DND-41 (cell line): ENCODE data around the gene LFNG.

Experiments
- ATAC-seq: fragments of 200-7000 bp; cut with Tn5 transposase; 3 replicates; pipeline ENCODE4 v1.9.1; 2021; ENCODE audit warnings: low read depth; ENCODE audit not compliant: insufficient read depth
- DNase-seq: peaks from one replicate; pipeline ENCODE4 v3.0.0-alpha.2; 2020
- H2AFZ ChIP-seq: 2 replicates; pipeline ENCODE4 v1.6.0; 2012; ENCODE audit warnings: low read depth, low read length
- H3K27ac ChIP-seq: 2 replicates; pipeline ENCODE4 v1.5.1; 2012; ENCODE audit warnings: low read length, inconsistent platforms
- H3K27me3 ChIP-seq: fragments of 200-600 bp; sonication (generic); 2 replicates; pipeline ENCODE4 v1.6.0; 2012; ENCODE audit warnings: low read length, mild to moderate bottlenecking, inconsistent platforms; ENCODE audit not compliant: insufficient read depth, poor library complexity
- H3K36me3 ChIP-seq: 2 replicates; pipeline ENCODE4 v1.5.1; 2012; ENCODE audit warnings: low read length, inconsistent platforms; ENCODE audit not compliant: insufficient read depth
- H3K4me1 ChIP-seq: 2 replicates; pipeline ENCODE4 v1.5.1; 2012; ENCODE audit warnings: mild to moderate bottlenecking, low read length; ENCODE audit not compliant: insufficient read depth
- H3K4me2 ChIP-seq: 2 replicates; pipeline ENCODE4 v1.6.0; 2012; ENCODE audit warnings: mild to moderate bottlenecking, moderate library complexity, low read length, inconsistent platforms; ENCODE audit not compliant: insufficient read depth
- H3K4me3 ChIP-seq, 2 experiments: fragments of 200-600 bp in 1 of 2; shearing (Covaris generic) in 1 of 2; 2 replicates each; pipeline ENCODE4 v1.5.1; 2012 to 2016; ENCODE audit warnings: inconsistent platforms in 2 of 2, low read length in 2 of 2, mild to moderate bottlenecking in 2 of 2, low read depth in 1 of 2, moderate library complexity in 1 of 2
- H3K79me2 ChIP-seq: 2 replicates; pipeline ENCODE4 v1.6.0; 2012; ENCODE audit warnings: low read length, inconsistent platforms; ENCODE audit not compliant: insufficient read depth
- H3K9ac ChIP-seq: 2 replicates; pipeline ENCODE4 v1.6.0; 2012; ENCODE audit warnings: low read depth, mild to moderate bottlenecking, inconsistent platforms, low read length, moderate library complexity
- H3K9me3 ChIP-seq: 2 replicates; pipeline ENCODE4 v1.5.1; 2012; ENCODE audit warnings: low read length, moderate library complexity, mild to moderate bottlenecking, inconsistent platforms; ENCODE audit not compliant: insufficient read depth, severe bottlenecking
- H4K20me1 ChIP-seq: 2 replicates; pipeline ENCODE4 v1.6.0; 2012; ENCODE audit warnings: low read length; ENCODE audit not compliant: insufficient read depth
- EZH2 ChIP-seq: IDR thresholded peaks from 3 replicates; pipeline ENCODE4 v1.6.1; 2012; ENCODE audit warnings: borderline replicate concordance, low read depth, mild to moderate bottlenecking, moderate library complexity, low read length, inconsistent platforms; ENCODE audit not compliant: severe bottlenecking
- TF ChIP-seq, protein P1 (sequence below): IDR thresholded peaks from 2 replicates; pipeline ENCODE4 v1.5.1; 2012; ENCODE audit warnings: borderline replicate concordance, low read length, moderate library complexity, mild to moderate bottlenecking; ENCODE audit not compliant: poor library complexity, severe bottlenecking; ENCODE audit errors: extremely low read depth

LFNG gene

DNA sequence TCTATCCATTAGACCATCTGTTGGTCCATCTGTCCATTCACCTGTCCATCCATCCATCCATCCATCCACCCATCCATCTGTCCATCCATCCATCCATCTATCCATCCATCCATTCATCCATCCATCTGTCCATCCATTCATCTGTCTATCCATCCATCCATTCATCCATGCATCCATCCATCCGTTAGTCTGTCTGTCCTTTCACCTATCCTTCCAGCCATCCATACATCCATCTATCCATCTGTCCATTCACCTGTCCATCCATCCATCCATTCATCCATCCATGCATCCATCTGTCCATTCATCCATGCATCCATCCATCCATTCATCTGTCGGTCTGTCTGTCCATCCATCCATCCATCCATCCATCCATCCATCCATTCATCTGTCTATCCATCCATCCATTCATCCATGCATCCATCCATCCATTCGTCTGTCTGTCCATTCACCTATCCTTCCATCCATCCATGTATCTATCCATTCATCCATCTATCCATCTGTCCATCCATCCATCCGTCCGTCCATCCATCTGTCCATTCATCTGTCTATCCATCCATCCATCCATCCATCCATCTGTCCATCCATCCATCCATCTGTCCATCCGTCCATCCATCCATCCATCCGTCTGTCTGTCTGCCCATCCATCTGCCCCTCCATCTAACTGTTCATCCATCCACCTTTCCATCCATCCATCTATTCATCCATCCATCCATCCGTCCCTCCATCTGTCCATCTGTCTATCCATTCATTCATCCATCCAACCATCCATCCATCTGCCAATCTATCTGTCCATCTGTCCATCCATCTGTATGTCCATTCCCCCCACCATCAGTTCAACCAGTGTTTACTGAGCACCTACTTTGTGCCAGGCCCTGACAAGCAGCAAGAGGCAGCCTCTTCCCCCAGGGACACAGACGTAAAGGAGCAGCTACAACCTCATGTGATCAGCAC, 4.8 kb upstream of the LFNG start:
- Histone ChIP-seq H3K27ac (no peak overlapping the region), H3K9me3 (no peaks in the 10 kb centered on the region), H3K9ac (no peak overlapping the region), H3K4me1 (peaks cover 14% of the 10 kb centered on the region), H3K36me3 (no peaks in the 10 kb centered on the region), H3K79me2 (no peaks in the 10 kb centered on the region), H2AFZ (no peak overlapping the region), H4K20me1 (peaks cover 11% of the 10 kb centered on the region; the same call in 1 of the 2 replicates), H3K4me2 (no peak overlapping the region), H3K4me3 (no peak overlapping the region), H3K27me3 (no peaks in the 10 kb centered on the region)
- no peak for ATAC-seq
- TF ChIP-seq, protein P1, sequence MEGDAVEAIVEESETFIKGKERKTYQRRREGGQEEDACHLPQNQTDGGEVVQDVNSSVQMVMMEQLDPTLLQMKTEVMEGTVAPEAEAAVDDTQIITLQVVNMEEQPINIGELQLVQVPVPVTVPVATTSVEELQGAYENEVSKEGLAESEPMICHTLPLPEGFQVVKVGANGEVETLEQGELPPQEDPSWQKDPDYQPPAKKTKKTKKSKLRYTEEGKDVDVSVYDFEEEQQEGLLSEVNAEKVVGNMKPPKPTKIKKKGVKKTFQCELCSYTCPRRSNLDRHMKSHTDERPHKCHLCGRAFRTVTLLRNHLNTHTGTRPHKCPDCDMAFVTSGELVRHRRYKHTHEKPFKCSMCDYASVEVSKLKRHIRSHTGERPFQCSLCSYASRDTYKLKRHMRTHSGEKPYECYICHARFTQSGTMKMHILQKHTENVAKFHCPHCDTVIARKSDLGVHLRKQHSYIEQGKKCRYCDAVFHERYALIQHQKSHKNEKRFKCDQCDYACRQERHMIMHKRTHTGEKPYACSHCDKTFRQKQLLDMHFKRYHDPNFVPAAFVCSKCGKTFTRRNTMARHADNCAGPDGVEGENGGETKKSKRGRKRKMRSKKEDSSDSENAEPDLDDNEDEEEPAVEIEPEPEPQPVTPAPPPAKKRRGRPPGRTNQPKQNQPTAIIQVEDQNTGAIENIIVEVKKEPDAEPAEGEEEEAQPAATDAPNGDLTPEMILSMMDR, result no peak
- no peak for TF ChIP-seq EZH2
- no peak for DNase-seq

DNA sequence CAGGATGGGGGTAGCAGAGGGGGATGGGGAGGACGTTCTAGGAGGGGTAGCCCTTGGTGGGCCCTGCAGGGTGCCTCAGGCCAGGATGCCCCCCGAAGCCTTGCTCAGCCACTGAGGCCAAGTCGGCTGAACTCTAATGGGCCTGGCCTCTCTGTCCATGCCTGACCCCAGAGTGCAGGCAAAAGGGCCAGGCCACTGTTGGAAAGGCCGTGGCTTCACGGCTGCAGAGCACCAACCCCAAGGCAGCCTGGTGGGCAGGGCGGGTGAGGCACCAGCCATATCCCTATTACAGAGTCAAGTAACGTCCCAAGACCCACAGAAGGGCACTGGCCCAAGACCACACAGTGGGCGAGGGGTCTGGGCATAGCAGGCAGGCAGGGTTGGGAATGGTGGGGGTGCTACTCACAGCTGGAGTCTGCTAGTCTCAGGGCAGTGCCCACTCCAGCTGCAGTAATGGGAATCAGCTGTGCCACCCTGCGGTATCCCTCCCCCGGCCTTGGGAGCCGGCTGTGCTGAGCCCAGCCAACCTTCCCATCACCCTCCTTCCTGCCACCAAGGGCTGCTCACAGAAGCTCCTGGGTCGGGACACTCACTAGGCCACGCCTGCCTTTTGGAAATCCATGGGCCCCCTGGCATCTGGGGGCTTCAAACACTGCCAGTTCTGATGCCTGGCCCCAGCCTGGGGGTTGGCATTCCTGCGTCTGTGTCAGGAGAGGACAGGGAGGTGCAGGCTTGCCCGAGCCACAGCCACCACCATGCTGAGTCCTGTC, 4.0 kb upstream of the LFNG start:
- Histone ChIP-seq H3K27ac (no peak overlapping the region), H3K4me2 (no peak overlapping the region), H2AFZ (no peak overlapping the region), H3K27me3 (peaks cover 7% of the 10 kb centered on the region), H3K4me3 (no peak overlapping the region), H3K4me1 (peaks cover 15% of the 10 kb centered on the region), H3K9ac (no peak overlapping the region), H3K9me3 (no peaks in the 10 kb centered on the region), H4K20me1 (peaks cover 11% of the 10 kb centered on the region), H3K36me3 (no peaks in the 10 kb centered on the region), H3K79me2 (no peaks in the 10 kb centered on the region)
- DNase-seq (no peak), ATAC-seq (no peak)
- no peak for TF ChIP-seq EZH2
- TF ChIP-seq, protein P1, result no peak

DNA sequence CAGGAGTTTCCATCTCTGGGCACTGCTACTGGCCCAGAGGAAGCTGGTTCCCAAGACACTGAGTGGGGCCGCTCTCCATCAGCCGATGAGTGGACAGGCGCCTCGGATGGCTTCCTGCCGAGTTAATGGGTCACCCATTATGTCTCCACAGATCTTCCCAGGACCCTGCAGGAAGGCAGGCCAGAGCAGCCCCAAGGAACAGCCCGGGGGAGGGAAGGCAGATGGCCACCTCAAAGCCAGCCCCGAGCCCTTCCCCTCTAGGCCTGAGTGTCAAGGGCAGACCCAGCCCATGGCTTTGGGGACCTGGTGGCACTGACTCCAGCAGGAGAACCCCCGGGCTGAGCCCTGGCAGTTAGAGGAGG, 3.4 kb upstream of the LFNG start:
- peaks cover 17% of the 10 kb centered on the region for H3K4me1 ChIP-seq
- H2AFZ ChIP-seq, result no peak overlapping the region
- no peak overlapping the region for H3K9ac ChIP-seq

More for the DNA sequence above, 3.4 kb upstream of the LFNG start:
- TF ChIP-seq, protein P1, result no peak
- no peak for TF ChIP-seq EZH2
- Histone ChIP-seq H3K27me3 (peaks cover 8% of the 10 kb centered on the region), H3K36me3 (no peaks in the 10 kb centered on the region), H4K20me1 (peaks cover 13% of the 10 kb centered on the region), H3K27ac (no peak overlapping the region), H3K4me3 (no peak overlapping the region), H3K79me2 (no peaks in the 10 kb centered on the region), H3K9me3 (no peaks in the 10 kb centered on the region), H3K4me2 (no peak overlapping the region)
- DNase-seq (no peak), ATAC-seq (no peak)
